ENCODE data around the gene TOM1. TPM values are rescaled to one million over a fixed set of nuclear protein-coding genes. Genes with fewer than 3 reads are reported as not detected.

TOM1 gene
- total RNA-seq, 1 donor = 118 TPM

- H3K36me3 ChIP-seq (ENCODE audit: insufficient read depth, low read length) = peaks cover 78% of the 10 kb centered on the region
- H3K27me3 ChIP-seq (ENCODE audit: insufficient read depth, low read length) = no peaks in the 10 kb centered on the region
- TF ChIP-seq CTCF (IDR thresholded peaks at IDR 0.05; ENCODE audit: extremely low read depth, low read depth, low read length) = no peak
- no peaks in the 10 kb centered on the region for H3K9me3 ChIP-seq (ENCODE audit: low read depth, low read length)
- no peaks in the 10 kb centered on the region for H3K4me1 ChIP-seq (ENCODE audit: insufficient read depth, low read length)
- no peak overlapping the region for H3K27ac ChIP-seq (ENCODE audit: low read depth, low read length)
- H4K20me1 ChIP-seq (ENCODE audit: insufficient read depth, low read length) = no peaks in the 10 kb centered on the region
- H3K4me3 ChIP-seq (ENCODE audit: insufficient read depth, low read length) = no peak overlapping the region
- no peaks in the 10 kb centered on the region for H3K79me2 ChIP-seq (ENCODE audit: insufficient read depth, low read length)
- no peak overlapping the region for H3K4me2 ChIP-seq (ENCODE audit: insufficient read depth, low read length)
- no peak for DNase-seq (ENCODE audit: insufficient read length, low spot score, missing footprints)
- no peak overlapping the region for H2AFZ ChIP-seq (ENCODE audit: low read length)
These were observed 11.6 kb upstream of the TOM1 start for GRCh38 chr22:35288116-35288515.

- no peak for DNase-seq (ENCODE audit: insufficient read length, low spot score, missing footprints)
- no peak for TF ChIP-seq CTCF (IDR thresholded peaks at IDR 0.05; ENCODE audit: extremely low read depth, low read depth, low read length)
- Histone ChIP-seq H3K4me2 (ENCODE audit: insufficient read depth, low read length) (no peak overlapping the region), H3K27me3 (ENCODE audit: insufficient read depth, low read length) (no peaks in the 10 kb centered on the region), H3K9me3 (ENCODE audit: low read depth, low read length) (no peaks in the 10 kb centered on the region), H3K4me3 (ENCODE audit: insufficient read depth, low read length) (no peak overlapping the region), H3K79me2 (ENCODE audit: insufficient read depth, low read length) (no peaks in the 10 kb centered on the region), H4K20me1 (ENCODE audit: insufficient read depth, low read length) (no peaks in the 10 kb centered on the region), H3K4me1 (ENCODE audit: insufficient read depth, low read length) (no peaks in the 10 kb centered on the region), H3K36me3 (ENCODE audit: insufficient read depth, low read length) (peaks cover 79% of the 10 kb centered on the region), H3K27ac (ENCODE audit: low read depth, low read length) (no peak overlapping the region), H2AFZ (ENCODE audit: low read length) (no peak overlapping the region)
These were observed 6.9 kb upstream of the TOM1 start for GRCh38 chr22:35292786-35293185.

GRCh38 chr22:35296051-35296450 is 3.6 kb upstream of the TOM1 start:
- H3K27ac ChIP-seq (ENCODE audit: low read depth, low read length) = no peak overlapping the region
- H3K4me1 ChIP-seq (ENCODE audit: insufficient read depth, low read length) = peaks cover 18% of the 10 kb centered on the region
- H3K9me3 ChIP-seq (ENCODE audit: low read depth, low read length) = no peaks in the 10 kb centered on the region
- peaks cover 3% of the 10 kb centered on the region for H3K79me2 ChIP-seq (ENCODE audit: insufficient read depth, low read length)
- no peak overlapping the region for H2AFZ ChIP-seq (ENCODE audit: low read length)
- H3K36me3 ChIP-seq (ENCODE audit: insufficient read depth, low read length) = peaks cover 61% of the 10 kb centered on the region
- no peak overlapping the region for H3K4me3 ChIP-seq (ENCODE audit: insufficient read depth, low read length)
- no peak for DNase-seq (ENCODE audit: insufficient read length, low spot score, missing footprints)
- no peaks in the 10 kb centered on the region for H3K27me3 ChIP-seq (ENCODE audit: insufficient read depth, low read length)
- no peak for TF ChIP-seq CTCF (IDR thresholded peaks at IDR 0.05; ENCODE audit: extremely low read depth, low read depth, low read length)
- H3K4me2 ChIP-seq (ENCODE audit: insufficient read depth, low read length) = no peak overlapping the region
- no peaks in the 10 kb centered on the region for H4K20me1 ChIP-seq (ENCODE audit: insufficient read depth, low read length)

GRCh38 chr22:35299217-35299672 is 449 bp upstream of the TOM1 start:
- Histone ChIP-seq H4K20me1 (ENCODE audit: insufficient read depth, low read length) (no peaks in the 10 kb centered on the region), H3K4me1 (ENCODE audit: insufficient read depth, low read length) (peaks cover 37% of the 10 kb centered on the region), H3K27me3 (ENCODE audit: insufficient read depth, low read length) (no peaks in the 10 kb centered on the region), H3K9me3 (ENCODE audit: low read depth, low read length) (no peaks in the 10 kb centered on the region), H3K27ac (ENCODE audit: low read depth, low read length) (peak overlapping the region; percentile 100), H3K36me3 (ENCODE audit: insufficient read depth, low read length) (peaks cover 38% of the 10 kb centered on the region), H3K4me2 (ENCODE audit: insufficient read depth, low read length) (peak overlapping the region; percentile 93), H2AFZ (ENCODE audit: low read length) (peak overlapping the region; percentile 67), H3K4me3 (ENCODE audit: insufficient read depth, low read length) (peak overlapping the region; percentile 90), H3K79me2 (ENCODE audit: insufficient read depth, low read length) (peaks cover 21% of the 10 kb centered on the region)
- peak; percentile 30 for TF ChIP-seq CTCF (IDR thresholded peaks at IDR 0.05; ENCODE audit: extremely low read depth, low read depth, low read length)
- DNase-seq (ENCODE audit: insufficient read length, low spot score, missing footprints) = peak; percentile 84
